Left lobe of liver (tissue), 2 donors: ENCODE data around the gene CCDC102A. TPM values are rescaled to one million over a fixed set of nuclear protein-coding genes. Genes with fewer than 3 reads are reported as not detected.
A peak's percentile ranks its signal among the peaks of the same experiment; 100 is the strongest.

Source experiments
- ATAC-seq: fragments of 200-7000 bp; cut with Tn5 transposase; one replicate; pipeline ENCODE4 v1.9.1; 2020; ENCODE audit warnings: mild to moderate bottlenecking, moderate library complexity
- DNase-seq: peaks from one replicate; pipeline ENCODE4 v3.0.0-alpha.2; 2020; ENCODE audit warnings: low spot score
- total RNA-seq: library from RNA; stranded (reverse); gene quantifications from one replicate; pipeline ENCODE4 v1.2.1, GENCODE V29; 2021
- donor health status: DM: no; HTN: no; CAD: no; lungs with moderate emphysema.
- donor health status: DM: no; HTN: yes; CAD: no.

Gene CCDC102A
- total RNA-seq, 1 donor from 2014 or later, result 0.83 TPM

DNA sequence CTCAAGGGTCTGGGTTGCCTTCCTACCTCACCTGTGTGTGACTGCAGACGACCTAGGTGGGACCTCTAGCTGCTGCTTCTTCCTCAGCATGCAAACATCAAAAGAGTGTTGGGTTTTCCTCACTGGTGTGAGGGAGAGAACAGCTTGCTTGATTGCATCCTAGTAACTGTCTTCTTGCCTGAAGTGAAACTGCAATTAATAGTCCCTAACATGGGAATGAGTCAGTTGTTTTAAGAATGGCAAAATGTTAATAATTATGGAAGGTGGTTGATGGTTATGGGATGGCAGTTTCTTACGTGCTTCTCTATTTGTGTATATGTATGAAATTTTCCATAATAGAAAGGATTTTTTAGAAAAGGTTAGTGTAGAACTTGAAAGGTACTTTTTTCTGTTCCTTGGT, 68.0 kb downstream of the CCDC102A start:
- no peak for DNase-seq
- no peak for ATAC-seq

DNA sequence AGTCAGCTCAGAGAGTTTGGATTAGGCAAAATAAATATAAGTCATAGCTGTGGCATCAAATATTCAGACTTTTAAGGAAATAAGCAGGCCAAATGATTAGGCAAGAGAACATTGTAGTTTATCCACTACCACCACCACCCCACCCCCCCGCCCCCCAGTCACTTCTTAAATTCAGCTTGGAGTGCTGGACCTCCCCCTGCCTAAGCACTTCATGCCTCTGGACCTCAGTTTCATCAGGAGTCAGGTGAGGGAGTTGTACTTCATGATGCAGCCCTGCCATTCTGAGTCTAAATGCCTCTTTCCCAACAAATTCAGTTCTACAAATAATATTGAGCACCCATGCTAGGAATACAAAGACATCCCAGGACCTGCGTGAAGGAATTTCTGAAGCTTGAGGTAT, 71.8 kb downstream of the CCDC102A start:
- no peak for ATAC-seq

DNA sequence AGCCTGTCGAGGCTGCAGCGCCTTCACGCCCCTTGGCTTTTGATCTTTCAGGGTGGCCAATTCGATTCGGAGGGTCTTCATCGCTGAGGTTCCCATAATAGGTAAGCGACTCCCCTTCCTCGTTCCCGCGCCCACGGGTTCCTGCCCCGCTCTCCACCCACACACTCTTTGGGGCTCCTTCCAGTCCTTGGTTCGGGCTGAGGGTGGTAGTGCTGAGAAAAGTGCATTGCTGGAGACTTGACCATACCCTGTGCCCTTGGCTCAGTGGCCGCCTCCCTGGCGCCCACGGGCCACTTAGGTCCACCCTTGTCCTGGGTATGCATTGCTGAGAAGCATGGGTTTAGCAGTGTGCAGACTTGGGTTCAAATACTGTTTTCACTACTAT, 73.4 kb downstream of the CCDC102A start:
- DNase-seq (no peak), ATAC-seq (peak; percentile 58)

More for the DNA sequence above, 71.8 kb downstream of the CCDC102A start:
- no peak for DNase-seq

DNA sequence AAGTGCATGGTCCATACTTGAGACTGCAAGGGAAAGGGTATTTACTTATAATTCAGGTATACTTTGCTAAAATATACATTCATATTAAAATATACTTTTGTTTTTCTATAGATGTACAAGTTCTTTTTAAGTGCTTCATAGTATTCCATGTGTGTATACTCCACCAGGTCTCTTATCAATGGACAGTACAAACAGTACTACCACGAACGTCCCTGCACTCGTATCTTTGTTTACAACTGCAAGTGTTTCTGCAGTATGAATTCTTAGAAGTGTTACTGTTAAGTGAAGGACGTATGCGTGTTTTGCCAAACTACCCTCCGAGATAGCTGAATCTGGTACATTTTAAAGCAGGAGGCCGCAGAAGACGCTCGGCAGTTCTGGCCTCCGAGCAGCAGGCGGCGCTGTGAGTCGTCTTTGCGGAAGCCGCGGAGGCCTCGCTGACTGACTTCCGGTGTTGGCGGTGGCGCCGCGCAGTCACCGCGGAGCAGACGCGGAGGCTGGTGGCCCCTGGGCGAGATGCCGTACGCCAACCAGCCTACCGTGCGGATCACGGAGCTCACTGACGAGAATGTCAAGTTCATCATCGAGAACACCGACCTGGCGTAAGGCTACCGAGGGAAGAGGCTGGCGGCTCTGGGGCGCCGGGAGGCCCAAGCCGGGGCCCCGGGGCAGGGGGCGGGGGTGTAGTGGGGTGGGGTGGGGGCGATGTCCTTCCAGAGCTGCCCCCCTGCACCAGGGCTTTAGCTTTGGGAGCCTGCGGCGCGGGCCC, 74.0 kb downstream of the CCDC102A start, which contains the start of gene POLR2C:
TSS of gene POLR2C (plus strand) at position 471 of the 769 bp plus-strand sequence. CDS start at position 517, 46 bp downstream.
- ATAC-seq (peak; percentile 97), DNase-seq (peak; percentile 89)

Other genes with a start within 250 kb of the CCDC102A start
- gene CCL22, start 177.8 kb downstream of the CCDC102A start, total RNA-seq, result 0.40 TPM
- 13.8 TPM for gene CX3CL1, start 164.1 kb downstream of the CCDC102A start, total RNA-seq
- gene CCL17, start 131.8 kb downstream of the CCDC102A start, total RNA-seq, result not detected
- gene CIAPIN1, start 89.2 kb downstream of the CCDC102A start, total RNA-seq, result 21.3 TPM
- gene COQ9, start 89.1 kb downstream of the CCDC102A start, total RNA-seq, result 64.5 TPM
- 34.1 TPM for gene POLR2C, start 73.9 kb downstream of the CCDC102A start, total RNA-seq
- gene DOK4, start 50.1 kb downstream of the CCDC102A start, total RNA-seq, result 43.9 TPM
- 0.10 TPM for gene ADGRG5, start 6.1 kb upstream of the CCDC102A start, total RNA-seq
- gene ADGRG1, start 92.1 kb upstream of the CCDC102A start, total RNA-seq, result 5.1 TPM
- gene ADGRG3, start 131.7 kb upstream of the CCDC102A start, total RNA-seq, result 0.43 TPM
- 0.50 TPM for gene DRC7, start 158.2 kb upstream of the CCDC102A start, total RNA-seq
- gene KATNB1, start 199.2 kb upstream of the CCDC102A start, total RNA-seq, result 8.7 TPM